Testis (tissue), 2 donors: ENCODE measurements around the gene SLC38A3.

ENCODE experiments used
- CTCF ChIP-seq, 3 experiments: fragments of 450-650 bp in 2 of 3; fragments of 200-600 bp in 1 of 3; sonication (generic) in 1 of 3; IDR thresholded peaks; one replicate each; pipeline ENCODE4 v1.5.1; 2016 to 2019; ENCODE audit warnings: antibody characterized with exemption in 3 of 3, mild to moderate bottlenecking in 2 of 3, moderate library complexity in 1 of 3
- POLR2A ChIP-seq: fragments of 450-650 bp; IDR thresholded peaks from one replicate; pipeline ENCODE4 v1.6.1; 2017; ENCODE audit warnings: antibody characterized with exemption, mild to moderate bottlenecking, moderate library complexity

GRCh38 chr3:50263478-50264382, 58.7 kb downstream of the SLC38A3 start:
- no peak for TF ChIP-seq CTCF (IDR thresholded peaks at IDR 0.05)
- no peak for TF ChIP-seq POLR2A
